H1 (cell line): ENCODE data around the gene CHST3. TPM values are rescaled to one million over a fixed set of nuclear protein-coding genes. Genes with fewer than 3 reads are reported as not detected.

Experiments
- CTCF ChIA-PET: fragments of 300-600 bp; sonication (Branson Sonifier 250); formaldehyde crosslinking; loops from one replicate; lab custom pipeline; 2021; ENCODE audit not compliant: partially characterized antibody; lab: Charles Lee
- POLR2A ChIA-PET: fragments of 300-600 bp; sonication (Branson Sonifier 250); formaldehyde crosslinking; loops from one replicate; lab custom pipeline; 2021; ENCODE audit warnings: inconsistent platforms; ENCODE audit not compliant: partially characterized antibody; lab: Charles Lee
- DNase-seq, 2 experiments: peaks; one replicate each; pipeline versions ENCODE4 v3.0.0 to v3.0.0-alpha.2; 2010 to 2022; ENCODE audit warnings: low spot score in 2 of 2, low read depth in 1 of 2, mixed read lengths in 1 of 2
- FAIRE-seq: peaks from 2 replicates; lab custom pipeline; 2011; peaks lifted over from hg19 to GRCh38; lab: Jason Lieb, UNC
- H2AFZ ChIP-seq: 2 replicates; pipeline ENCODE4 v1.8.1; 2012; ENCODE audit warnings: low read length, inconsistent platforms
- H2AK5ac ChIP-seq: 2 replicates; pipeline ENCODE4 v1.6.1; 2013; ENCODE audit warnings: low read depth, low read length
- H2BK120ac ChIP-seq: replicated peaks from 2 replicates; pipeline ENCODE3; 2013; ENCODE audit warnings: low read depth, low read length, inconsistent platforms
- H2BK12ac ChIP-seq: 2 replicates; pipeline ENCODE4 v1.6.1; 2013; ENCODE audit warnings: low read depth, low read length
- H2BK15ac ChIP-seq: 2 replicates; pipeline ENCODE4 v1.6.1; 2013; ENCODE audit warnings: low read length
- H2BK20ac ChIP-seq: 2 replicates; pipeline ENCODE4 v1.6.1; 2013; ENCODE audit warnings: low read length
- H2BK5ac ChIP-seq: 2 replicates; pipeline ENCODE4 v1.6.1; 2013; ENCODE audit warnings: low read depth, low read length
- H3K14ac ChIP-seq: 2 replicates; pipeline ENCODE4 v1.6.1; 2013; ENCODE audit warnings: inconsistent platforms; ENCODE audit not compliant: insufficient read length
- H3K18ac ChIP-seq: 2 replicates; pipeline ENCODE4 v1.6.1; 2013; ENCODE audit warnings: low read length; ENCODE audit errors: extremely low read depth
- H3K23ac ChIP-seq: 2 replicates; pipeline ENCODE4 v1.6.1; 2013; ENCODE audit warnings: inconsistent platforms; ENCODE audit not compliant: insufficient read length
- H3K23me2 ChIP-seq: 2 replicates; pipeline ENCODE4 v1.6.1; 2013; ENCODE audit warnings: low read depth, low read length
- H3K27ac ChIP-seq: 2 replicates; pipeline ENCODE4 v1.6.1; 2011; ENCODE audit warnings: low read depth, low read length, inconsistent platforms
- H3K27me3 ChIP-seq, 4 experiments: replicated peaks in 1 of 4; 1 replicate in 1 of 4; 2 replicates in 3 of 4; pipeline versions ENCODE4 v1.6.1 to v1.8.1; 2011 to 2013; ENCODE audit warnings: low read length in 3 of 4, mild to moderate bottlenecking in 3 of 4, inconsistent platforms in 2 of 4, mixed read lengths in 2 of 4, moderate library complexity in 1 of 4; ENCODE audit not compliant: control insufficient read depth in 3 of 4, insufficient read depth in 3 of 4; ENCODE audit errors: extremely low read depth in 1 of 4
- H3K36me3 ChIP-seq, 4 experiments: 2 replicates each; pipeline versions ENCODE4 v1.6.1 to v1.8.1; 2011 to 2013; ENCODE audit warnings: mild to moderate bottlenecking in 4 of 4, low read length in 3 of 4, moderate library complexity in 2 of 4, control low read depth in 1 of 4, inconsistent platforms in 1 of 4; ENCODE audit not compliant: insufficient read depth in 4 of 4, control insufficient read depth in 2 of 4
- H3K4ac ChIP-seq: replicated peaks from 2 replicates; pipeline ENCODE3; 2013; ENCODE audit warnings: low read length, low read depth, mixed read lengths, inconsistent platforms; ENCODE audit not compliant: insufficient read length
- H3K4me1 ChIP-seq, 4 experiments: replicated peaks in 1 of 4; 1 replicate in 1 of 4; 2 replicates in 3 of 4; pipeline versions ENCODE4 v1.6.1 to v1.8.1; 2011 to 2013; ENCODE audit warnings: low read length in 3 of 4, inconsistent platforms in 2 of 4, mixed read lengths in 1 of 4; ENCODE audit not compliant: insufficient read depth in 4 of 4, control insufficient read depth in 3 of 4
- H3K4me2 ChIP-seq, 2 experiments: 2 replicates each; pipeline versions ENCODE4 v1.6.1 to v1.8.1; 2011 to 2013; ENCODE audit warnings: low read depth in 2 of 2, low read length in 2 of 2, control low read depth in 1 of 2, inconsistent platforms in 1 of 2, mild to moderate bottlenecking in 1 of 2; ENCODE audit not compliant: insufficient read depth in 1 of 2
- H3K4me3 ChIP-seq, 4 experiments: fragments of 200-600, 300-600 bp in 1 of 4; sonication (generic), shearing (Covaris generic), sonication (Bioruptor Twin) in 1 of 4; 2 replicates each; pipeline versions ENCODE4 v1.5.1 to v1.8.1; 2011 to 2016; ENCODE audit warnings: low read length in 4 of 4, low read depth in 3 of 4, control low read depth in 2 of 4, inconsistent platforms in 2 of 4, mild to moderate bottlenecking in 2 of 4, mixed read lengths in 1 of 4, moderate library complexity in 1 of 4; ENCODE audit not compliant: insufficient read depth in 2 of 4; ENCODE audit errors: extremely low read depth in 1 of 4
- H3K56ac ChIP-seq: replicated peaks from 2 replicates; pipeline ENCODE3; 2013; ENCODE audit warnings: low read depth, mild to moderate bottlenecking, mixed read lengths, low read length, inconsistent platforms; ENCODE audit not compliant: insufficient read length
- H3K79me1 ChIP-seq: 2 replicates; pipeline ENCODE4 v1.6.1; 2013; ENCODE audit warnings: low read depth, low read length, control low read depth
- H3K79me2 ChIP-seq, 2 experiments: 2 replicates each; pipeline versions ENCODE4 v1.6.1 to v1.8.1; 2012 to 2013; ENCODE audit warnings: low read length in 2 of 2, mild to moderate bottlenecking in 2 of 2, inconsistent platforms in 1 of 2; ENCODE audit not compliant: insufficient read depth in 2 of 2, control insufficient read depth in 1 of 2
- H3K9ac ChIP-seq, 4 experiments: replicated peaks in 1 of 4; 1 replicate in 1 of 4; 2 replicates in 3 of 4; pipeline versions ENCODE4 v1.6.1 to v1.8.1; 2011 to 2013; ENCODE audit warnings: low read depth in 3 of 4, low read length in 3 of 4, control low read depth in 2 of 4, mild to moderate bottlenecking in 2 of 4, moderate library complexity in 2 of 4, inconsistent platforms in 1 of 4; ENCODE audit errors: extremely low read depth in 1 of 4
- H3K9me3 ChIP-seq, 2 experiments: 2 replicates each; pipeline versions ENCODE4 v1.6.1 to v1.8.1; 2012 to 2013; ENCODE audit warnings: mild to moderate bottlenecking in 2 of 2, moderate library complexity in 2 of 2, control low read depth in 1 of 2, inconsistent platforms in 1 of 2, low read depth in 1 of 2, low read length in 1 of 2, mixed read lengths in 1 of 2; ENCODE audit not compliant: insufficient read depth in 2 of 2
- H4K20me1 ChIP-seq, 2 experiments: replicated peaks in 1 of 2; 2 replicates each; pipeline versions ENCODE3 to v1.8.1; 2011 to 2013; ENCODE audit warnings: inconsistent platforms in 2 of 2, low read length in 2 of 2, mild to moderate bottlenecking in 1 of 2; ENCODE audit not compliant: insufficient read depth in 2 of 2, control insufficient read depth in 1 of 2
- H4K5ac ChIP-seq: 2 replicates; pipeline ENCODE4 v1.6.1; 2013; ENCODE audit warnings: low read length, low read depth, mixed read lengths, inconsistent platforms; ENCODE audit not compliant: insufficient read length
- H4K8ac ChIP-seq: 2 replicates; pipeline ENCODE4 v1.8.0; 2013; ENCODE audit warnings: mild to moderate bottlenecking, moderate library complexity, low read length, inconsistent platforms; ENCODE audit not compliant: insufficient read depth; ENCODE audit errors: extremely low read depth
- H4K91ac ChIP-seq: replicated peaks from 2 replicates; pipeline ENCODE3; 2013; ENCODE audit warnings: low read length, mixed read lengths, inconsistent platforms; ENCODE audit not compliant: insufficient read length
- CEBPB ChIP-seq: IDR thresholded peaks from 2 replicates; pipeline ENCODE4 v1.6.1; 2012; ENCODE audit warnings: low read depth, low read length
- SAP30 ChIP-seq: fragments of 300-600 bp; sonication (generic); IDR thresholded peaks from 2 replicates; pipeline ENCODE4 v1.7.1; 2012; ENCODE audit warnings: low read length, moderate library complexity, mild to moderate bottlenecking, inconsistent platforms; ENCODE audit not compliant: insufficient read depth, insufficient replicate concordance
- WGBS, 2 experiments: shearing (Covaris generic) in 1 of 2; methylation state at CpG; one replicate each; pipeline versions ENCODE4 v1.1.6 to v1.1.7; 2013 to 2015; ENCODE audit warnings: low lambda C conversion rate in 2 of 2, mixed read lengths in 2 of 2, inconsistent platforms in 1 of 2, low coverage in 1 of 2, missing lambda C conversion rate in 1 of 2; ENCODE audit not compliant: insufficient replicate concordance in 2 of 2, insufficient coverage in 1 of 2, insufficient read length in 1 of 2; ENCODE audit errors: extremely low coverage in 1 of 2, missing lambda C conversion rate in 1 of 2; 5-methylcytosine and 5-hydroxymethylcytosine counted together
- polyA plus RNA-seq, 7 experiments: library from polyadenylated mRNA; depleted of rRNA in 3 of 7; stranded (reverse) in 5 of 7; unstranded in 2 of 7; fragments of >200 nt in 5 of 7; fragments of 200-250 nt in 2 of 7; gene quantifications; 1 replicate in 5 of 7; 2 replicates in 1 of 7; 4 replicates in 1 of 7; pipeline versions ENCODE4 v1.2.1 to v1.2.3, GENCODE V29; 2011 to 2013; ENCODE audit warnings: missing spikeins in 2 of 7, mixed read lengths in 2 of 7
- total RNA-seq: library from RNA; stranded (reverse); fragmentation: NEBNext Ultra II Directional; extraction: Animal tissue kit (Norgen Biotek cat#: 25700); gene quantifications from 2 replicates; pipeline ENCODE4 v1.2.1, GENCODE V29; 2021

The CHST3 gene
- total and polyA plus RNA-seq, 2 of the 8 experiments (the other 6 are each of a cell fraction or from before 2014, with no cell fraction given): 2.0 to 5.8 TPM

DNA sequence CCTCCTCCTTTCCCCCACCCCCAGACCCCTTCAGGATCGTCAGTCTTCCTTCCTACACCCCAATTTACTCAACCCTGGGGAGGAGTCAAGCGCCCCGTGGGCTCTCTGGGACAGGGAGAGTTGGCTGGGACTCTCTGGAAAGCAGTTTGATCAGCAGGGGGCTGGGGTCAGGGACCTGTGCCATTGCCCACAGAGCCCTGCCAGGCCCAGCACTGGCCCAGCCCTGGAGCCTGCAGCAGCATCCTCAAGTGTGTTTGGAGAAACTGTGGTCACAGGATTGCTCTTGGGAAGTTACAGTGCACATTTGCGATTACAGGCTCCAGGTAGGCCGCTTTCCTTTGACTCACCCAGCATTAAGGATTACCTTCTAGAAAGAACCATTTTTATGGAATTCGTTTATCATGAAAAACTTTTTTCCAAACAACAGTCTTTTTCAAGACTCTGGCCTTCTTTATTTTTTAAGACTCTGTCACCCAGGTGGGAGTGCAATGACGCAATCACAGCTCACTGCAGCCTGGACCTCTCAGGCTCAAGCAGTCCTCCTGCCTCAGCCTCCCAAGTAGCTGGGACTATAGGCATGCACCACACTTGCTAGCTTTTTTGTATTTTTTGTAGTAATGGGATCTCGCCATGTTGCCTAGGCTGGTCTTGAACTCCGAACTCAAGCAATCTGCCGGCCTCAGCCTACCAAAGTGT lies 50.7 kb downstream of the CHST3 start:
- Histone ChIP-seq H3K36me3 (no peaks in the 10 kb centered on the region), H4K5ac (no peak overlapping the region), H3K14ac (no peak overlapping the region), H2AFZ (no peak overlapping the region), H2BK120ac (no peak overlapping the region), H3K56ac (no peak overlapping the region), H3K27me3 (no peaks in the 10 kb centered on the region), H3K4ac (no peak overlapping the region), H4K91ac (no peak overlapping the region), H3K18ac (no peak overlapping the region), H3K4me2 (no peak overlapping the region), H2BK15ac (no peak overlapping the region), H3K23me2 (no peaks in the 10 kb centered on the region), H3K27ac (no peak overlapping the region), H3K23ac (no peak overlapping the region), H3K4me3 (no peak overlapping the region), H4K8ac (no peak overlapping the region; the same call in 1 of the 2 replicates), H2BK12ac (no peak overlapping the region), H4K20me1 (no peaks in the 10 kb centered on the region), H2AK5ac (no peak overlapping the region), H3K9ac (no peak overlapping the region), H3K79me1 (no peaks in the 10 kb centered on the region)
- no peak for FAIRE-seq
- no peak for DNase-seq
- WGBS, 2 experiments: 88% methylated on average over 10 of the region's 10 CpGs; no CpG with 5 or more reads in 1 of the 2 experiments
- ChIA-PET CTCF (interaction anchor here (0.9 to 2.4 kb wide), 4 partner anchors 23 to 32 kb away, joined by 3 to 12 read pairs (median 4); no protein-coding TSS in a partner anchor), POLR2A (no interaction called here)
- TF ChIP-seq CEBPB (peak; percentile 73), SAP30 (no peak)
- TF ChIP-seq, all 59 proteins: peak for 1
- peaks cover 0 to 4% (median under 1%) of the 10 kb centered on the region in 4 experiments; a peak in 2 of 7 replicates for H3K4me1 ChIP-seq
- no peak overlapping the region for H2BK5ac ChIP-seq
- H2BK20ac ChIP-seq: no peak overlapping the region
- no peaks in the 10 kb centered on the region for H3K79me2 ChIP-seq
- no peaks in the 10 kb centered on the region for H3K9me3 ChIP-seq
